Stomach smooth muscle (tissue), 2 donors: ENCODE results near the gene TRAPPC2B.
"Not testable (repeated sequence)": the region's sequence is repeated elsewhere in the genome, so short reads cannot be mapped to it uniquely, and the experiment has no call there.

Experiments
- H3K27ac ChIP-seq: one replicate; pipeline ENCODE4 v1.7.0; 2013; ENCODE audit warnings: mild to moderate bottlenecking, low read length, inconsistent platforms
- H3K27me3 ChIP-seq, 2 donors: one replicate each; pipeline ENCODE4 v1.7.0; 2013; ENCODE audit warnings: low read length in 2 of 2; ENCODE audit not compliant: insufficient read depth in 2 of 2, control insufficient read depth in 1 of 2
- H3K36me3 ChIP-seq, 2 donors: one replicate each; pipeline ENCODE4 v1.7.0; 2013; ENCODE audit warnings: low read length in 2 of 2; ENCODE audit not compliant: control insufficient read depth in 2 of 2, insufficient read depth in 2 of 2
- H3K4me1 ChIP-seq: one replicate; pipeline ENCODE4 v1.7.0; 2013; ENCODE audit warnings: low read length; ENCODE audit not compliant: control insufficient read depth, insufficient read depth
- H3K4me3 ChIP-seq, 2 donors: one replicate each; pipeline ENCODE4 v1.7.0; 2013; ENCODE audit warnings: low read length in 2 of 2
- H3K9ac ChIP-seq, 2 donors: one replicate each; pipeline ENCODE4 v1.7.0; 2013; ENCODE audit warnings: low read length in 2 of 2, mild to moderate bottlenecking in 1 of 2
- H3K9me3 ChIP-seq, 2 donors: one replicate each; pipeline ENCODE4 v1.7.0; 2013; ENCODE audit warnings: low read length in 2 of 2; ENCODE audit not compliant: control insufficient read depth in 2 of 2
- donor health status: healthy.
- donor health status: Pancreatic carcinoma.

The TRAPPC2B gene

GRCh38 chr19:57366776-57367175 is 3.4 kb downstream of the TRAPPC2B start:
- no peak overlapping the region for H3K27ac ChIP-seq
- H3K36me3 ChIP-seq, result peaks cover 2 to 5% of the 10 kb centered on the region in 2 donors
- H3K9ac ChIP-seq, result no peak overlapping the region
- no peaks in the 10 kb centered on the region for H3K9me3 ChIP-seq
- H3K27me3 ChIP-seq, result no peaks in the 10 kb centered on the region
- peaks cover 9% of the 10 kb centered on the region for H3K4me1 ChIP-seq
- no peak overlapping the region for H3K4me3 ChIP-seq

GRCh38 chr19:57374179-57374578 is 10.8 kb downstream of the TRAPPC2B start:
- Histone ChIP-seq H3K9me3 (peaks cover 12 to 24% of the 10 kb centered on the region in 2 donors), H3K4me1 (no peaks in the 10 kb centered on the region), H3K27ac (no peak overlapping the region), H3K9ac (no peak overlapping the region), H3K36me3 (peaks cover 40 to 41% of the 10 kb centered on the region in 2 donors), H3K27me3 (no peaks in the 10 kb centered on the region), H3K4me3 (no peak overlapping the region)

DNA sequence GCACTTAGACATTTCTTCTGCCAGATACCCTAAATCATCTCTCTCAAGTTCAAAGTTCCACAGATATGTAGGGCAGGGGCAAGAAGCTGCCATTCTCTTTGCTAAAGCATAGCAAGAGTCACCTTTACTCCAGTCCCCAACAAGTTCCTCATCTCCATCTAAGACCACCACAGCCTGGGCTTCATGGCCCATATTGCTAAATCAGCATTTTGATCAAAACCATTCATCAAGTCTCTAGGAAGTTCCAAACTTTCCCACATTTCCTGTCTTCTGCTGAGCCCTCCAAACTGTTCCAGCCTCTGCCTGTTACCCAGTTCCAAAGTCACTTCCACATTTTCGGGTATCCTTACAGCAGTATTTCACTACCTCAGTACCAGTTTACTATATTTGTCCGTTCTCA is 11.3 kb downstream of the TRAPPC2B start:
- Histone ChIP-seq H3K9me3 (peaks cover 12 to 24% of the 10 kb centered on the region in 2 donors), H3K36me3 (peaks cover 40 to 41% of the 10 kb centered on the region in 2 donors)
- not testable (repeated sequence) for H3K27me3 ChIP-seq, H3K4me1 ChIP-seq, H3K4me3 ChIP-seq, H3K9ac ChIP-seq, H3K27ac ChIP-seq

GRCh38 chr19:57376151-57376550 is 12.8 kb downstream of the TRAPPC2B start:
- peaks cover 6% of the 10 kb centered on the region for H3K4me1 ChIP-seq
- H3K4me3 ChIP-seq, result no peak overlapping the region
- peaks cover 40 to 41% of the 10 kb centered on the region in 2 donors for H3K36me3 ChIP-seq
- H3K9me3 ChIP-seq, result peaks cover 12 to 24% of the 10 kb centered on the region in 2 donors
- no peak overlapping the region for H3K27ac ChIP-seq
- H3K27me3 ChIP-seq, result no peaks in the 10 kb centered on the region
- H3K9ac ChIP-seq, result no peak overlapping the region

DNA sequence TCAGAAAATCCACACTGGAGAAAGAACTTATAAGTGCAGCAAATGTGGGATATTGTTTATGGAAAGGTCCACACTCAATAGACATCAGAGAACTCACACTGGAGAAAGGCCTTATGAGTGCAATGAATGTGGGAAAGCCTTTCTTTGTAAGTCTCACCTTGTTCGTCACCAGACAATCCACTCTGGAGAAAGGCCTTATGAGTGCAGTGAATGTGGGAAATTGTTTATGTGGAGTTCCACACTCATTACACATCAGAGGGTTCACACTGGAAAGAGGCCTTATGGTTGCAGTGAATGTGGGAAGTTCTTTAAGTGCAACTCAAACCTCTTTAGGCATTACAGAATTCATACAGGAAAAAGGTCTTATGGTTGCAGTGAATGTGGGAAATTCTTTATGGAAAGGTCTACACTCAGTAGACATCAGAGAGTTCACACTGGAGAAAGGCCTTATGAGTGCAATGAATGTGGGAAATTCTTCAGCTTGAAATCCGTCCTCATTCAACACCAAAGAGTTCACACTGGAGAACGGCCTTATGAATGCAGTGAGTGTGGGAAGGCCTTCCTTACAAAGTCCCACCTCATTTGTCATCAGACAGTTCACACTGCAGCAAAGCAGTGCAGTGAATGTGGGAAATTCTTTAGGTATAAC is 14.3 kb downstream of the TRAPPC2B start:
- Histone ChIP-seq H3K4me1 (peaks cover 6% of the 10 kb centered on the region), H3K9me3 (peaks cover 12 to 21% of the 10 kb centered on the region in 2 donors), H3K27ac (no peak overlapping the region), H3K36me3 (peaks cover 27 to 32% of the 10 kb centered on the region in 2 donors), H3K27me3 (no peaks in the 10 kb centered on the region), H3K4me3 (no peak overlapping the region), H3K9ac (no peak overlapping the region)

DNA sequence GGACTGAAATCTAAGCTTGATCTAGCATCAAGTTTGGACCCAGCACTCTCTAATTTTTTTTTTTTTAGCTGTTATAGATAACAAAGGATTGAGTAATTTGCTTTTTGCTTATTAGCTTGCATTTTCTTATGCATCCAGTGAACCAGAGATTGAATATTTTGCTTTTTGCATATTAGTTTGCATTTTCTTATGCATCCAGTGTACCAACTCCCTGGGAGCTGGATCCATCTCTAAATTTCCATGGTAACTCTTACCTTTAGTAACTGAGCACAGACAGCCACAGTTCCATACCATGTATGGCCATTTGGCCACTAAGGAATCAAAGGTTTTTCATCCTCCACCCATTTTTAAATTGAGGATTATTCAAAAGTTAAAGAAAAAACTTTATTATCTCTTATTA is 17.6 kb downstream of the TRAPPC2B start:
- Histone ChIP-seq H3K9ac (no peak overlapping the region), H3K9me3 (peaks cover 12 to 17% of the 10 kb centered on the region in 2 donors), H3K36me3 (peaks cover 14 to 18% of the 10 kb centered on the region in 2 donors), H3K4me1 (peaks cover 6% of the 10 kb centered on the region), H3K27me3 (no peaks in the 10 kb centered on the region), H3K27ac (no peak overlapping the region), H3K4me3 (no peak overlapping the region)

- Histone ChIP-seq H3K9me3 (peaks cover 5 to 6% of the 10 kb centered on the region in 2 donors), H3K27ac (no peak overlapping the region), H3K9ac (no peak overlapping the region), H3K4me3 (no peak overlapping the region), H3K36me3 (peaks cover 3% of the 10 kb centered on the region in 2 donors), H3K4me1 (peaks cover 6% of the 10 kb centered on the region), H3K27me3 (no peaks in the 10 kb centered on the region)
These were observed 19.6 kb downstream of the TRAPPC2B start for GRCh38 chr19:57382806-57383488.

DNA sequence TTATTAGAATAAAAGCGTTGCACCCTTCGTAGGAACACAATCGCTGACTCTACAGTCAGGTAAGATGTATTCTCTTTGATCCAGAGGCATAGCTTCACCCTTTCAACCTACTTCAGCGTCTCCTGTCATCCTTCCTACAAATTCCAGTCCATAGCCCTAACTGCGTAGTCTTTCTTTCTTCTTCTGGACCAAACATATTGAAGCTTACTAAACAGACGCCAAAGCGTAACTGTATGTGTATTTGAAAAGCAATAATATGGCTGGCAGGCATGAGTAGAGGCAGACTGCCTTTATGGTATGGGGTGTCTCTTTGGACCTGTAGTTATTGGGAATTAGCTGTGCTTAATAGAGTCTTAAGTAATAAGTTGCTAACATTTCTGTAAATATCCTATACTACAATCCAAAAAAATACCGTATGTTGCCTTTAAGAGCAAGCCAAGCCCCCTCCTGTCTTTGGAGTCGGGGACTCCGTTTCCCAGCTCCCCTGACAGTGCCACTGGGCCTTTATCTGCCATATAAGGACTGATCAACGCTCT is 25.9 kb downstream of the TRAPPC2B start:
- Histone ChIP-seq H3K36me3 (peaks cover 4 to 5% of the 10 kb centered on the region in 2 donors), H3K9me3 (no peaks in the 10 kb centered on the region), H3K4me3 (peak overlapping the region; percentile 95 to 97), H3K27ac (peak overlapping the region; percentile 92), H3K4me1 (no peaks in the 10 kb centered on the region), H3K27me3 (no peaks in the 10 kb centered on the region), H3K9ac (peak overlapping the region; percentile 98 to 99)

DNA sequence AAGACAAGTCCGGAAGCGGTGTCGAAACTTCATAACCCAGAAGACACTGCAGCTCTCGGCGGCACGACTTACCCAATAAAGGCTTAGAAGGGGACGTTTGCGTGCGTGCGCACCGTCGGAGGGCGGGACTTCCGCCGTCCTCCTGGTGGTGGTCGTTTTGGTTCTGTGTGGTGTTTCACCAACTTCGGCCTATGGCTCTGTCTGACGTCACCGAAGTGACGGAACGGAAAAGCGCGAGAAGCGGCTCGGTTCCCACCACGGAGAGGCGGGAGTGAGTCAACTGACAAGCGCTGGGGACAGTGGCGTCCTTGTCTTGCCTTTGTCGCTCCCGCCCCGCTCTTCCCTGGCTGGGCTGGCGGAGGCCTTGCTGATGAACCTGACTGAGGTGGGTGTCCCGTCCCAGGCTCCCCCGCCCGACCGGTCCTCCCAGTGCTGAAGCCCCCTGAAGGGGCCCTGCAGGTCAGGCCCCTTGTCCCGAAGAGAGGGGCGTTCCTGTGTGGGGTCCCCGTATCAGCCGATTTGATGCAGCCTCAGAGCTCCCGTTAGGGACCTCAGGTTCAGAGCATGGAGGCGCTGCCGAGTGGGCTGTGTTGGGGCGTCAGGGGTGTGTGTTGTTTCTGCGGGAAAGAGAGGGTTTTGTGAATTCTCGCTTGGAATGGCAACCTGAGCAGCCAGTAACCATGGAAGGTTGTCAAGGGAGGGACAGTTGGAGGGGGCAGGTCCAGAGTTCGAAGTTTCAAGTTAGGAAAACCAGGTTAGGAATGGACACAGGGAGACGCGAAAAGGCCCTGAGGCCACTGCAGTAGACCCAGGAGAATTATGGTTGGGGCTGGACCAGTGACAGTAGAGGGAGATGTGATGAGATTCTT is 26.6 kb downstream of the TRAPPC2B start, which contains the start of gene ZNF548:
ZNF548 (plus strand) TSS at position 125 of the 869 bp plus-strand sequence; CDS start at position 371, 246 bp downstream.
- peak within 1 kb of the TSS; percentile 98 to 99 for H3K9ac ChIP-seq
- peaks cover 8 to 9% of the 10 kb centered on the region in 2 donors for H3K36me3 ChIP-seq
- no peaks in the 10 kb centered on the region for H3K4me1 ChIP-seq
- H3K27me3 ChIP-seq, result no peaks in the 10 kb centered on the region
- H3K27ac ChIP-seq, result peak within 1 kb of the TSS; percentile 92
- peak within 1 kb of the TSS; percentile 95 to 97 for H3K4me3 ChIP-seq
- no peaks in the 10 kb centered on the region for H3K9me3 ChIP-seq

DNA sequence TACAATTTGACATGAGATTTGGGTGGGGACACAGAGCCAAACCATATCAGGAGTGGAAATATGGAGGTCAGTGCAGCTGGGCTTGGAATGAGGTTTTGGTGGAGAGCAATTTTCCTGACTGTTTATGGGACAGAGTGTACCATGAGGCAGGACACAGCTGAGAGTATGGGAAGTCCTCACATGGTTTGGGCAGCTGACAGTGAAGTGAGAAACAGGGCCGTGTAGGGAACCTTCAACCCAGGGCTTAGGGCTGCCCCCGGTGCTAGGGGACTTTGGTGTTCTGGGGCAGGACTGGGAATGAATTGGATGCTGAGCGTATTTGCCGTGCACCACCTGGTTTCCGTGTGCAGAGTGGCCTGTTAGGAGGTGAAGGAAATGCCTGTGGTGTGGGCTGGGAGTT is 32.4 kb downstream of the TRAPPC2B start:
- Histone ChIP-seq H3K27me3 (no peaks in the 10 kb centered on the region), H3K4me3 (no peak overlapping the region), H3K9me3 (peaks cover 19 to 22% of the 10 kb centered on the region in 2 donors), H3K27ac (no peak overlapping the region), H3K4me1 (no peaks in the 10 kb centered on the region), H3K9ac (no peak overlapping the region), H3K36me3 (peaks cover 47% of the 10 kb centered on the region in 2 donors)
